Astrocyte (in vitro differentiated cells and primary cell): ENCODE results near the gene TPM4. TPM values are rescaled to one million over a fixed set of nuclear protein-coding genes. Genes with fewer than 3 reads are reported as not detected.

Experiments
- DNase-seq: peaks from one replicate; pipeline ENCODE4 v3.0.0-alpha.2; 2010; ENCODE audit warnings: low read depth
- FAIRE-seq: peaks from 2 replicates; lab custom pipeline; 2011; peaks lifted over from hg19 to GRCh38; lab: Jason Lieb, UNC
- H2AFZ ChIP-seq: 2 replicates; pipeline ENCODE4 v1.6.0; 2012; ENCODE audit warnings: low read depth, low read length, inconsistent platforms
- H3K27ac ChIP-seq: 2 replicates; pipeline ENCODE4 v1.5.1; 2011; ENCODE audit warnings: low read depth, low read length, inconsistent platforms
- H3K27me3 ChIP-seq: 2 replicates; pipeline ENCODE4 v1.6.0; 2011; ENCODE audit warnings: low read length, inconsistent platforms; ENCODE audit not compliant: insufficient read depth
- H3K36me3 ChIP-seq: 2 replicates; pipeline ENCODE4 v1.5.1; 2011; ENCODE audit warnings: low read length, inconsistent platforms; ENCODE audit not compliant: insufficient read depth
- H3K4me1 ChIP-seq: 2 replicates; pipeline ENCODE4 v1.5.1; 2011; ENCODE audit warnings: low read length, inconsistent platforms; ENCODE audit not compliant: insufficient read depth
- H3K4me2 ChIP-seq: 2 replicates; pipeline ENCODE4 v1.6.0; 2012; ENCODE audit warnings: low read length, inconsistent platforms
- H3K4me3 ChIP-seq: 2 replicates; pipeline ENCODE4 v1.5.1; 2011; ENCODE audit warnings: low read depth, mild to moderate bottlenecking, low read length, inconsistent platforms; ENCODE audit not compliant: insufficient read depth
- H3K79me2 ChIP-seq: 2 replicates; pipeline ENCODE4 v1.6.0; 2012; ENCODE audit warnings: mild to moderate bottlenecking, low read length, inconsistent platforms; ENCODE audit not compliant: insufficient read depth
- H3K9ac ChIP-seq: 2 replicates; pipeline ENCODE4 v1.6.0; 2012; ENCODE audit warnings: mild to moderate bottlenecking, low read length, inconsistent platforms
- H3K9me3 ChIP-seq: 2 replicates; pipeline ENCODE4 v1.5.1; 2012; ENCODE audit warnings: low read depth, mild to moderate bottlenecking, low read length, inconsistent platforms; ENCODE audit not compliant: insufficient read depth
- H4K20me1 ChIP-seq: 2 replicates; pipeline ENCODE4 v1.6.0; 2012; ENCODE audit warnings: low read length, inconsistent platforms; ENCODE audit not compliant: insufficient read depth
- H3K27ac Mint-ChIP-seq: one replicate; pipeline ENCODE4 v1.8.0; 2021; ENCODE audit warnings: mild to moderate bottlenecking, mixed read lengths; ENCODE audit not compliant: unreplicated experiment
- H3K27me3 Mint-ChIP-seq: one replicate; pipeline ENCODE4 v1.8.0; 2021; ENCODE audit warnings: low read depth, mixed read lengths; ENCODE audit not compliant: unreplicated experiment
- H3K36me3 Mint-ChIP-seq: one replicate; pipeline ENCODE4 v1.8.0; 2021; ENCODE audit warnings: low read depth, mixed read lengths; ENCODE audit not compliant: unreplicated experiment
- H3K4me1 Mint-ChIP-seq: one replicate; pipeline ENCODE4 v1.8.0; 2021; ENCODE audit warnings: low read depth, mixed read lengths; ENCODE audit not compliant: unreplicated experiment
- H3K4me3 Mint-ChIP-seq: one replicate; pipeline ENCODE4 v1.8.0; 2021; ENCODE audit warnings: mild to moderate bottlenecking, moderate library complexity, mixed read lengths; ENCODE audit not compliant: unreplicated experiment
- H3K9me3 Mint-ChIP-seq: one replicate; pipeline ENCODE4 v1.8.0; 2021; ENCODE audit warnings: mild to moderate bottlenecking, mixed read lengths; ENCODE audit not compliant: unreplicated experiment
- CTCF ChIP-seq: IDR thresholded peaks from 2 replicates; pipeline ENCODE4 v1.5.1; 2011; ENCODE audit warnings: low read depth, mild to moderate bottlenecking, inconsistent platforms, low read length, moderate library complexity; ENCODE audit not compliant: insufficient read depth
- EZH2 ChIP-seq: IDR thresholded peaks from 2 replicates; pipeline ENCODE4 v1.6.1; 2012; ENCODE audit warnings: mild to moderate bottlenecking, low read length, inconsistent platforms; ENCODE audit not compliant: insufficient read depth
- total RNA-seq: library from RNA; stranded (reverse); gene quantifications from 2 replicates; pipeline ENCODE4 v1.2.1, GENCODE V29; 2021

Gene TPM4
- total RNA-seq, 1 donor from 2014 or later = 811 TPM

GRCh38 chr19:16069813-16070365, 6.4 kb upstream of the TPM4 start:
- no peak for FAIRE-seq
- Histone ChIP-seq H4K20me1 (peaks cover 27% of the 10 kb centered on the region), H3K79me2 (peaks cover 57% of the 10 kb centered on the region), H3K4me1 (peaks cover 52% of the 10 kb centered on the region), H3K4me2 (peak overlapping the region; percentile 85), H3K36me3 (no peaks in the 10 kb centered on the region), H3K9ac (peak overlapping the region; percentile 53), H3K9me3 (no peaks in the 10 kb centered on the region), H3K27me3 (no peaks in the 10 kb centered on the region), H3K4me3 (peak overlapping the region; percentile 63), H3K27ac (peak overlapping the region; percentile 0), H2AFZ (peak overlapping the region; percentile 57)
- Mint-ChIP-seq H3K27me3 (no peaks in the 10 kb centered on the region), H3K4me3 (no peak overlapping the region), H3K36me3 (no peaks in the 10 kb centered on the region), H3K4me1 (peaks cover 5% of the 10 kb centered on the region), H3K9me3 (no peaks in the 10 kb centered on the region), H3K27ac (no peak overlapping the region)
- TF ChIP-seq CTCF (no peak), EZH2 (no peak)
- DNase-seq = no peak

- H3K79me2 ChIP-seq = peaks cover 63% of the 10 kb centered on the region
- no peaks in the 10 kb centered on the region for H3K9me3 ChIP-seq
- H3K4me1 Mint-ChIP-seq = peaks cover 9% of the 10 kb centered on the region
- DNase-seq = no peak
- H4K20me1 ChIP-seq = peaks cover 27% of the 10 kb centered on the region
- H3K9me3 Mint-ChIP-seq = no peaks in the 10 kb centered on the region
- H3K27me3 Mint-ChIP-seq = no peaks in the 10 kb centered on the region
- H3K27ac Mint-ChIP-seq = no peak overlapping the region
- H3K4me3 ChIP-seq = peak overlapping the region; percentile 63
- H3K4me3 Mint-ChIP-seq = no peak overlapping the region
- H3K27me3 ChIP-seq = no peaks in the 10 kb centered on the region
- H3K36me3 ChIP-seq = no peaks in the 10 kb centered on the region
- H3K4me1 ChIP-seq = peaks cover 54% of the 10 kb centered on the region
- peak overlapping the region; percentile 85 for H3K4me2 ChIP-seq
- FAIRE-seq = no peak
- TF ChIP-seq EZH2 (no peak), CTCF (no peak)
- H3K36me3 Mint-ChIP-seq = no peaks in the 10 kb centered on the region
- H2AFZ ChIP-seq = peak overlapping the region; percentile 57
- peak overlapping the region; percentile 0 for H3K27ac ChIP-seq
- H3K9ac ChIP-seq = peak overlapping the region; percentile 53
Measured at GRCh38 chr19:16070366-16070990, 5.8 kb upstream of the TPM4 start.

- H3K27ac Mint-ChIP-seq = no peak overlapping the region
- no peaks in the 10 kb centered on the region for H3K27me3 Mint-ChIP-seq
- H3K4me1 Mint-ChIP-seq = peaks cover 9% of the 10 kb centered on the region
- Histone ChIP-seq H3K79me2 (peaks cover 67% of the 10 kb centered on the region), H2AFZ (no peak overlapping the region), H3K27ac (no peak overlapping the region), H3K4me1 (peaks cover 51% of the 10 kb centered on the region), H3K4me3 (no peak overlapping the region), H3K27me3 (no peaks in the 10 kb centered on the region), H4K20me1 (peaks cover 27% of the 10 kb centered on the region), H3K9me3 (no peaks in the 10 kb centered on the region), H3K4me2 (peak overlapping the region; percentile 85), H3K9ac (no peak overlapping the region), H3K36me3 (no peaks in the 10 kb centered on the region)
- FAIRE-seq = no peak
- H3K36me3 Mint-ChIP-seq = no peaks in the 10 kb centered on the region
- H3K4me3 Mint-ChIP-seq = no peak overlapping the region
- no peak for DNase-seq
- TF ChIP-seq CTCF (no peak), EZH2 (no peak)
- H3K9me3 Mint-ChIP-seq = no peaks in the 10 kb centered on the region
Measured at GRCh38 chr19:16071072-16071691, 5.1 kb upstream of the TPM4 start.
